Keratinocyte (primary cell): ENCODE data around the gene TSPAN18. TPM values are rescaled to one million over a fixed set of nuclear protein-coding genes. Genes with fewer than 3 reads are reported as not detected.

Experiments
- DNase-seq: peaks from one replicate; pipeline ENCODE4 v3.0.0-alpha.2; 2011; ENCODE audit warnings: low read depth, missing footprints, low spot score
- FAIRE-seq: peaks from 2 replicates; lab custom pipeline; 2011; peaks lifted over from hg19 to GRCh38; lab: Jason Lieb, UNC
- H2AFZ ChIP-seq: 2 replicates; pipeline ENCODE4 v1.6.0; 2012; ENCODE audit warnings: low read length, control low read depth, inconsistent platforms; ENCODE audit not compliant: control insufficient read depth
- H3K27ac ChIP-seq: 2 replicates; pipeline ENCODE4 v1.5.1; 2011; ENCODE audit warnings: low read length; ENCODE audit not compliant: control insufficient read depth, insufficient read depth
- H3K27me3 ChIP-seq: 3 replicates; pipeline ENCODE4 v1.6.0; 2011; ENCODE audit warnings: low read length; ENCODE audit not compliant: control insufficient read depth, insufficient read depth; ENCODE audit errors: extremely low read depth
- H3K36me3 ChIP-seq, 2 experiments: 2 replicates in 1 of 2; 3 replicates in 1 of 2; pipeline ENCODE4 v1.5.1; 2011; ENCODE audit warnings: low read length in 2 of 2, mild to moderate bottlenecking in 1 of 2; ENCODE audit not compliant: control insufficient read depth in 2 of 2, insufficient read depth in 2 of 2; ENCODE audit errors: extremely low read depth in 1 of 2
- H3K4me1 ChIP-seq: 3 replicates; pipeline ENCODE4 v1.5.1; 2011; ENCODE audit warnings: low read length; ENCODE audit not compliant: control insufficient read depth, insufficient read depth; ENCODE audit errors: extremely low read depth
- H3K4me2 ChIP-seq: 3 replicates; pipeline ENCODE4 v1.6.0; 2011; ENCODE audit warnings: low read depth, low read length; ENCODE audit not compliant: control insufficient read depth, insufficient read depth; ENCODE audit errors: extremely low read depth
- H3K4me3 ChIP-seq, 3 experiments: fragments of 200-600 bp in 1 of 3; sonication (generic) in 1 of 3; 2 replicates in 2 of 3; 3 replicates in 1 of 3; pipeline ENCODE4 v1.5.1; 2011 to 2016; ENCODE audit warnings: low read length in 3 of 3, mild to moderate bottlenecking in 3 of 3, control low read depth in 2 of 3, inconsistent platforms in 1 of 3, low read depth in 1 of 3, mixed read lengths in 1 of 3, mixed run types in 1 of 3, moderate library complexity in 1 of 3; ENCODE audit not compliant: control insufficient read depth in 2 of 3, insufficient read depth in 2 of 3; ENCODE audit errors: extremely low read depth in 1 of 3
- H3K79me2 ChIP-seq: 2 replicates; pipeline ENCODE4 v1.6.0; 2012; ENCODE audit warnings: low read length; ENCODE audit not compliant: control insufficient read depth, insufficient read depth
- H3K9ac ChIP-seq: 3 replicates; pipeline ENCODE4 v1.6.0; 2011; ENCODE audit warnings: low read length; ENCODE audit not compliant: control insufficient read depth, insufficient read depth; ENCODE audit errors: extremely low read depth
- H3K9me1 ChIP-seq: 3 replicates; pipeline ENCODE4 v1.6.0; 2011; ENCODE audit warnings: low read length; ENCODE audit not compliant: control insufficient read depth, insufficient read depth; ENCODE audit errors: extremely low read depth
- H3K9me3 ChIP-seq: 2 replicates; pipeline ENCODE4 v1.5.1; 2012; ENCODE audit warnings: low read depth, low read length; ENCODE audit not compliant: control insufficient read depth
- H4K20me1 ChIP-seq: 3 replicates; pipeline ENCODE4 v1.6.0; 2011; ENCODE audit warnings: low read length; ENCODE audit not compliant: control insufficient read depth, insufficient read depth; ENCODE audit errors: extremely low read depth
- EZH2 ChIP-seq: IDR thresholded peaks from one replicate; pipeline ENCODE4 v1.6.1; 2012; ENCODE audit warnings: inconsistent platforms, mild to moderate bottlenecking, low read length, moderate library complexity
- dilution Hi-C: fragments of 300-500 bp; cut with MboI; formaldehyde crosslinking; loops from one replicate; pipeline ENCODE4 v1.7.0; 2020; ENCODE audit warnings: low sequenced_read_pairs; ENCODE audit not compliant: extremely low pct_ligation_motif_present
- polyA plus RNA-seq, 5 experiments: library from polyadenylated mRNA; depleted of rRNA in 3 of 5; stranded (reverse) in 3 of 5; stranded (forward) in 1 of 5; unstranded in 1 of 5; fragments of >200 nt; gene quantifications; 1 replicate in 1 of 5; 2 replicates in 3 of 5; 3 replicates in 1 of 5; pipeline versions ENCODE4 v1.2.1 to v1.2.3, GENCODE V29; 2011 to 2012; ENCODE audit warnings: missing spikeins in 2 of 5, low read depth in 1 of 5, low replicate concordance in 1 of 5
- TF ChIP-seq, protein P1 (sequence below), 3 experiments: IDR thresholded peaks in 1 of 3; conservative IDR thresholded peaks in 1 of 3; optimal IDR thresholded peaks in 1 of 3; 2 replicates in 2 of 3; 3 replicates in 1 of 3; pipeline versions ENCODE3 to v1.5.1; 2011; ENCODE audit warnings: low read length in 3 of 3, mild to moderate bottlenecking in 3 of 3, moderate library complexity in 2 of 3, control low read depth in 1 of 3, inconsistent platforms in 1 of 3; ENCODE audit not compliant: insufficient read depth in 2 of 3; ENCODE audit errors: extremely low read depth in 1 of 3

The TSPAN18 gene
- polyA plus RNA-seq, 1 donor (not counting 4 experiments of a cell fraction or from before 2014, with no cell fraction given), result not detected

DNA sequence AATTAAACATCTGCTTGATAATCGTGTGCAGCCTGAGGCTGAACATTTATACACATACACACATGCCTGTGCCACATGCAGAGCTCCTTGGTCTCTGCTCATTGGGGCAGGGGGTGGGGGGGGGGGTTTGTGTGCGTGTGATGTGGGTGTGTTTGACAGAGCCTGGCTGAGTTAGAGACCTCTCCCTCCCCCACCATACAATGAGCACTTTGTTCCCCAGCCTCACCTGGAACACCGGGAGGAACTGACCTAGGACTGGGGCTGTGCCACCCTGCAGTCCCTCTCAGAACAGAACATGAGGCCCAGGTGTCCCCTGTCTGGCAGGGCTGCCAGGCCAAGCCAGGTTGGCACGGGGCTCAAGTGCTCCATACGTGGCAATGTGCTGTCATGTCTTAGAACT is 127.3 kb downstream of the TSPAN18 start:
- no peak for TF ChIP-seq EZH2
- TF ChIP-seq, protein P1, sequence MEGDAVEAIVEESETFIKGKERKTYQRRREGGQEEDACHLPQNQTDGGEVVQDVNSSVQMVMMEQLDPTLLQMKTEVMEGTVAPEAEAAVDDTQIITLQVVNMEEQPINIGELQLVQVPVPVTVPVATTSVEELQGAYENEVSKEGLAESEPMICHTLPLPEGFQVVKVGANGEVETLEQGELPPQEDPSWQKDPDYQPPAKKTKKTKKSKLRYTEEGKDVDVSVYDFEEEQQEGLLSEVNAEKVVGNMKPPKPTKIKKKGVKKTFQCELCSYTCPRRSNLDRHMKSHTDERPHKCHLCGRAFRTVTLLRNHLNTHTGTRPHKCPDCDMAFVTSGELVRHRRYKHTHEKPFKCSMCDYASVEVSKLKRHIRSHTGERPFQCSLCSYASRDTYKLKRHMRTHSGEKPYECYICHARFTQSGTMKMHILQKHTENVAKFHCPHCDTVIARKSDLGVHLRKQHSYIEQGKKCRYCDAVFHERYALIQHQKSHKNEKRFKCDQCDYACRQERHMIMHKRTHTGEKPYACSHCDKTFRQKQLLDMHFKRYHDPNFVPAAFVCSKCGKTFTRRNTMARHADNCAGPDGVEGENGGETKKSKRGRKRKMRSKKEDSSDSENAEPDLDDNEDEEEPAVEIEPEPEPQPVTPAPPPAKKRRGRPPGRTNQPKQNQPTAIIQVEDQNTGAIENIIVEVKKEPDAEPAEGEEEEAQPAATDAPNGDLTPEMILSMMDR (optimal IDR thresholded peaks at IDR 0.05 in 1 of 3, IDR thresholded peaks at IDR 0.05 in 1 of 3, conservative IDR thresholded peaks at IDR 0.05 in 1 of 3; ENCODE audit: extremely low read depth in 1 of 3, insufficient read depth in 2 of 3, low read length in 3 of 3), result no peak
- dilution Hi-C loops, result no loop called here
- Histone ChIP-seq H4K20me1 (peaks cover 10% of the 10 kb centered on the region), H3K79me2 (no peaks in the 10 kb centered on the region), H3K9me1 (no peaks in the 10 kb centered on the region), H3K9ac (no peak overlapping the region), H2AFZ (no peak overlapping the region), H3K36me3 (no peaks in the 10 kb centered on the region), H3K4me3 (no peak overlapping the region), H3K9me3 (no peaks in the 10 kb centered on the region), H3K4me1 (no peaks in the 10 kb centered on the region), H3K27ac (no peak overlapping the region), H3K27me3 (peaks cover 63% of the 10 kb centered on the region), H3K4me2 (no peak overlapping the region)
- DNase-seq (no peak), FAIRE-seq (no peak)

DNA sequence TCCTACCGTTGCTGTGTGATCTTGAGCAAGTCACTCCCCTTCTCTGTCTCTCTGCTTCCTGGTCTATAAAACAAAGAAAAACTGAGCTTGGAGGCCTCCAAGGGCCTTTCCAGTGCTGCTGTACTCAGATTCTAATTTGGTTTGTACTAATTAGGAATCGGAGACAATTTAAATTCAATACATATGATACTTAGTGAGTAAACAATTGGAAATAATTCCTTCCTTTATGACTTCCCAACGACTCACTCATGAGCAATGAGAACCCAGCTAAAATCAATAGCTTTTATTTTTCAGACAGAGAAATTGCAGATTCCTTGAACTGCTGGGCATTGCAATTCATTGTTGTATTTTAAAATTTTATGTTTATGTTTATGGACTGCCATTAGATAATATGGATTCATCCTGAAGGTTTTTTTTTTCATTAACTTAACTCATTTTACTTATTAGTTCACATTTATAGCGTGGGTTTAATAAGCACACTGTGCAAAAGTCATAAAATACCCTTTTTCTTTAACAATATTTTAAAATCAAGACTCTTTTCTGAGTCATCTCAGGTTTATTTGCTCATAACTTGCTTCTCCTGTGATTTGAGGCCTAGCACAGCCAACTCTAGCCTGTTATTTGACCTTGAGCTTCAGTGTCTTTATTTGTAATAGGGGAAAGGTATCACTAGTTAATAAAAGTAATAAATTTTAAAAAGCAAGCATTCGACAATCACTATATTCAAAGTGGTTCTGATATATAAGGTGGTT is 128.2 kb downstream of the TSPAN18 start:
- peaks cover 13% of the 10 kb centered on the region for H4K20me1 ChIP-seq
- no peak overlapping the region for H3K4me2 ChIP-seq
- dilution Hi-C loops, result no loop called here
- DNase-seq (no peak), FAIRE-seq (no peak)
- H3K36me3 ChIP-seq, result no peaks in the 10 kb centered on the region
- H3K9ac ChIP-seq, result no peak overlapping the region
- H3K4me1 ChIP-seq, result no peaks in the 10 kb centered on the region
- no peak overlapping the region for H3K27ac ChIP-seq
- no peaks in the 10 kb centered on the region for H3K9me1 ChIP-seq
- no peaks in the 10 kb centered on the region for H3K79me2 ChIP-seq
- H2AFZ ChIP-seq, result no peak overlapping the region
- peaks cover 66% of the 10 kb centered on the region for H3K27me3 ChIP-seq
- H3K4me3 ChIP-seq, result no peak overlapping the region
- TF ChIP-seq, protein P1 (optimal IDR thresholded peaks at IDR 0.05 in 1 of 3, IDR thresholded peaks at IDR 0.05 in 1 of 3, conservative IDR thresholded peaks at IDR 0.05 in 1 of 3; ENCODE audit: extremely low read depth in 1 of 3, insufficient read depth in 2 of 3, low read length in 3 of 3), result no peak
- TF ChIP-seq EZH2, result no peak
- H3K9me3 ChIP-seq, result no peaks in the 10 kb centered on the region
